H9 (cell line): ENCODE data around the gene OR2B3. TPM values are rescaled to one million over a fixed set of nuclear protein-coding genes. Genes with fewer than 3 reads are reported as not detected.

Experiments used
- DNase-seq: peaks from one replicate; pipeline ENCODE4 v3.0.0-alpha.2; 2017
- H2AFZ ChIP-seq: one replicate; pipeline ENCODE4 v1.6.1; 2013; ENCODE audit warnings: mild to moderate bottlenecking, low read length, control low read depth, moderate library complexity
- H2AK5ac ChIP-seq: 2 replicates; pipeline ENCODE4 v1.6.1; 2013; ENCODE audit warnings: low read length, control low read depth, mixed read lengths; ENCODE audit not compliant: insufficient read length
- H2BK120ac ChIP-seq: one replicate; pipeline ENCODE4 v1.6.1; 2013; ENCODE audit warnings: low read depth, mild to moderate bottlenecking, low read length, control low read depth, inconsistent platforms; ENCODE audit not compliant: poor library complexity, severe bottlenecking
- H2BK12ac ChIP-seq: 2 replicates; pipeline ENCODE4 v1.6.1; 2013; ENCODE audit warnings: low read length, control low read depth, mixed read lengths, low read depth; ENCODE audit not compliant: insufficient read length
- H2BK15ac ChIP-seq: 2 replicates; pipeline ENCODE4 v1.6.1; 2013; ENCODE audit warnings: low read depth, low read length, control low read depth
- H2BK20ac ChIP-seq: one replicate; pipeline ENCODE4 v1.6.1; 2013; ENCODE audit warnings: low read depth, mild to moderate bottlenecking, low read length, control low read depth, inconsistent platforms; ENCODE audit not compliant: poor library complexity, severe bottlenecking
- H2BK5ac ChIP-seq: 2 replicates; pipeline ENCODE4 v1.6.1; 2013; ENCODE audit warnings: low read length, control low read depth, mixed read lengths; ENCODE audit not compliant: insufficient read length
- H3K14ac ChIP-seq: 2 replicates; pipeline ENCODE4 v1.6.1; 2013; ENCODE audit warnings: low read length, control low read depth; ENCODE audit not compliant: insufficient read depth
- H3K18ac ChIP-seq: 2 replicates; pipeline ENCODE4 v1.6.1; 2013; ENCODE audit warnings: low read depth, mild to moderate bottlenecking, mixed read lengths, low read length, control low read depth; ENCODE audit not compliant: insufficient read length
- H3K23ac ChIP-seq: 2 replicates; pipeline ENCODE4 v1.6.1; 2013; ENCODE audit warnings: low read length, control low read depth, mixed read lengths, low read depth; ENCODE audit not compliant: insufficient read length
- H3K23me2 ChIP-seq: 2 replicates; pipeline ENCODE4 v1.6.1; 2013; ENCODE audit warnings: low read depth, mild to moderate bottlenecking, mixed read lengths, low read length, control low read depth; ENCODE audit not compliant: insufficient read length, poor library complexity, severe bottlenecking
- H3K27ac ChIP-seq: 2 replicates; pipeline ENCODE4 v1.5.1; 2013; ENCODE audit warnings: low read length, control low read depth, mixed read lengths, low read depth; ENCODE audit not compliant: insufficient read length
- H3K27me3 ChIP-seq: 2 replicates; pipeline ENCODE4 v1.6.1; 2013; ENCODE audit warnings: low read length, control low read depth, inconsistent platforms; ENCODE audit not compliant: insufficient read depth
- H3K4ac ChIP-seq: 2 replicates; pipeline ENCODE4 v1.6.1; 2013; ENCODE audit warnings: low read depth, mild to moderate bottlenecking, control low read depth, inconsistent platforms, low read length, moderate library complexity
- H3K4me1 ChIP-seq: 2 replicates; pipeline ENCODE4 v1.6.1; 2013; ENCODE audit warnings: low read length, control low read depth, inconsistent platforms; ENCODE audit not compliant: insufficient read depth
- H3K4me2 ChIP-seq: 2 replicates; pipeline ENCODE4 v1.6.1; 2013; ENCODE audit warnings: low read length, control low read depth, mixed read lengths; ENCODE audit not compliant: insufficient read length, insufficient read depth
- H3K56ac ChIP-seq: 2 replicates; pipeline ENCODE4 v1.6.1; 2013; ENCODE audit warnings: low read depth, mild to moderate bottlenecking, mixed read lengths, low read length, control low read depth; ENCODE audit not compliant: insufficient read length
- H3K79me1 ChIP-seq: 2 replicates; pipeline ENCODE4 v1.6.1; 2013; ENCODE audit warnings: low read depth, mild to moderate bottlenecking, moderate library complexity, low read length, control low read depth, inconsistent platforms; ENCODE audit not compliant: insufficient read depth, poor library complexity, severe bottlenecking
- H3K79me2 ChIP-seq: 2 replicates; pipeline ENCODE4 v1.6.1; 2013; ENCODE audit warnings: low read length, control low read depth, inconsistent platforms; ENCODE audit not compliant: insufficient read depth
- H3K9ac ChIP-seq: 2 replicates; pipeline ENCODE4 v1.6.1; 2013; ENCODE audit warnings: low read length, control low read depth, mixed read lengths; ENCODE audit not compliant: insufficient read length; ENCODE audit errors: extremely low read depth
- H3K9me3 ChIP-seq: one replicate; pipeline ENCODE4 v1.6.1; 2013; ENCODE audit warnings: low read depth, low read length, inconsistent platforms; ENCODE audit not compliant: control insufficient read depth
- H3T11ph ChIP-seq: one replicate; pipeline ENCODE4 v1.6.1; 2013; ENCODE audit warnings: mild to moderate bottlenecking, low read length, control low read depth, inconsistent platforms
- H4K20me1 ChIP-seq: one replicate; pipeline ENCODE4 v1.6.1; 2013; ENCODE audit not compliant: control insufficient read depth, insufficient read length, insufficient read depth
- H4K5ac ChIP-seq: 2 replicates; pipeline ENCODE4 v1.6.1; 2013; ENCODE audit warnings: low read depth, mild to moderate bottlenecking, mixed read lengths, low read length, control low read depth; ENCODE audit not compliant: insufficient read length
- H4K8ac ChIP-seq: replicated peaks from 2 replicates; pipeline ENCODE4 v1.6.1; 2013; ENCODE audit warnings: low read length, control low read depth, mixed read lengths, low read depth; ENCODE audit not compliant: insufficient read length
- H4K91ac ChIP-seq: 2 replicates; pipeline ENCODE4 v1.6.1; 2013; ENCODE audit warnings: low read depth, mild to moderate bottlenecking, moderate library complexity, mixed read lengths, low read length, control low read depth; ENCODE audit not compliant: insufficient read length
- H3K27ac Mint-ChIP-seq, 3 experiments: 2 replicates in 2 of 3; 3 replicates in 1 of 3; pipeline ENCODE4 v1.8.0; 2020 to 2021; ENCODE audit warnings: mixed read lengths in 3 of 3, mild to moderate bottlenecking in 1 of 3, moderate library complexity in 1 of 3
- H3K27me3 Mint-ChIP-seq: 2 replicates; pipeline ENCODE4 v1.8.0; 2021; ENCODE audit warnings: low read depth, mild to moderate bottlenecking, moderate library complexity, mixed read lengths
- H3K36me3 Mint-ChIP-seq, 3 experiments: 2 replicates in 2 of 3; 3 replicates in 1 of 3; pipeline ENCODE4 v1.8.0; 2020 to 2021; ENCODE audit warnings: low read depth in 3 of 3, mixed read lengths in 3 of 3; ENCODE audit not compliant: insufficient read depth in 1 of 3
- H3K4me1 Mint-ChIP-seq, 2 experiments: 2 replicates each; pipeline ENCODE4 v1.8.0; 2020; ENCODE audit warnings: mixed read lengths in 2 of 2
- H3K4me3 Mint-ChIP-seq, 2 experiments: 2 replicates in 1 of 2; 3 replicates in 1 of 2; pipeline ENCODE4 v1.8.0; 2020 to 2021; ENCODE audit warnings: mild to moderate bottlenecking in 2 of 2, mixed read lengths in 2 of 2, moderate library complexity in 1 of 2
- H3K9me3 Mint-ChIP-seq, 2 experiments: 2 replicates in 1 of 2; 3 replicates in 1 of 2; pipeline ENCODE4 v1.8.0; 2020; ENCODE audit warnings: mild to moderate bottlenecking in 2 of 2, mixed read lengths in 2 of 2, moderate library complexity in 1 of 2
- total RNA-seq: library from RNA; stranded (reverse); gene quantifications from 2 replicates; pipeline ENCODE4 v1.2.1, GENCODE V29; 2021
- TF ChIP-seq, protein P1 (sequence below): fragments of 200-600 bp; sonication (generic); conservative IDR thresholded peaks from 3 replicates; pipeline ENCODE4 v1.8.0; 2021; ENCODE audit warnings: antibody characterized with exemption, mild to moderate bottlenecking

OR2B3 gene
- total RNA-seq, 1 experiment from 2014 or later: not detected

DNA sequence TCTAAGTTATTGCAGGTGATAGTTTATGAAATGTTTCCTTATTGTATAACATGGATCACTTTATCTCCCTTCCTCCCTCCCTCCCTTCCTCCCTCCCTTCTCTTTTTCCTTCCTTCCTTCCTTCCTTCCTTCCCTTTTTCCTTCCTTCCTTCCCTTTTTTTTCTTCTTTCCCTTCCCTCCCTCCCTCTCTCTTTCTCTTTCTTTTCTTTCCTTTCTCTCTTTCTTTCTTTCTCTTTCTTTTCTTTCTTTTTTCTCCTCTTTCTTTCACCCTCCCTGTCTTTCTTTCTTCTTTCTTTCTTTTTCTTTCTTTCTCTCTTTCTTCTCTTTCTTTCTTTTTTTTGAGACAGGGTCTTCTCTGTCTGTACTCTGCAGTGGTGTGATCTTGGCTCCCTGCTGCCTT lies 5.8 kb downstream of the OR2B3 start:
- no peak overlapping the region for H3K4ac ChIP-seq
- no peaks in the 10 kb centered on the region for H3K27me3 ChIP-seq
- no peak overlapping the region for H3K56ac ChIP-seq
- TF ChIP-seq, protein P1, sequence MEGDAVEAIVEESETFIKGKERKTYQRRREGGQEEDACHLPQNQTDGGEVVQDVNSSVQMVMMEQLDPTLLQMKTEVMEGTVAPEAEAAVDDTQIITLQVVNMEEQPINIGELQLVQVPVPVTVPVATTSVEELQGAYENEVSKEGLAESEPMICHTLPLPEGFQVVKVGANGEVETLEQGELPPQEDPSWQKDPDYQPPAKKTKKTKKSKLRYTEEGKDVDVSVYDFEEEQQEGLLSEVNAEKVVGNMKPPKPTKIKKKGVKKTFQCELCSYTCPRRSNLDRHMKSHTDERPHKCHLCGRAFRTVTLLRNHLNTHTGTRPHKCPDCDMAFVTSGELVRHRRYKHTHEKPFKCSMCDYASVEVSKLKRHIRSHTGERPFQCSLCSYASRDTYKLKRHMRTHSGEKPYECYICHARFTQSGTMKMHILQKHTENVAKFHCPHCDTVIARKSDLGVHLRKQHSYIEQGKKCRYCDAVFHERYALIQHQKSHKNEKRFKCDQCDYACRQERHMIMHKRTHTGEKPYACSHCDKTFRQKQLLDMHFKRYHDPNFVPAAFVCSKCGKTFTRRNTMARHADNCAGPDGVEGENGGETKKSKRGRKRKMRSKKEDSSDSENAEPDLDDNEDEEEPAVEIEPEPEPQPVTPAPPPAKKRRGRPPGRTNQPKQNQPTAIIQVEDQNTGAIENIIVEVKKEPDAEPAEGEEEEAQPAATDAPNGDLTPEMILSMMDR: no peak
- no peak overlapping the region for H4K8ac ChIP-seq
- H4K91ac ChIP-seq: no peak overlapping the region
- H3K18ac ChIP-seq: no peak overlapping the region
- H3K9me3 ChIP-seq: no peaks in the 10 kb centered on the region
- H2BK120ac ChIP-seq: no peak overlapping the region
- H3K9me3 Mint-ChIP-seq: no peaks in the 10 kb centered on the region; a peak in 1 of 5 replicates
- no peak overlapping the region for H2BK15ac ChIP-seq
- H4K5ac ChIP-seq: no peak overlapping the region
- no peak overlapping the region for H3K9ac ChIP-seq
- H3K23me2 ChIP-seq: no peaks in the 10 kb centered on the region
- no peaks in the 10 kb centered on the region for H3K4me1 ChIP-seq
- no peaks in the 10 kb centered on the region; the same call in 1 of the 2 replicates for H3K27me3 Mint-ChIP-seq
- no peak overlapping the region for H3K4me3 Mint-ChIP-seq
- H3K79me2 ChIP-seq: no peaks in the 10 kb centered on the region
- H3K23ac ChIP-seq: no peak overlapping the region
- H2BK5ac ChIP-seq: no peak overlapping the region
- no peak overlapping the region for H2BK20ac ChIP-seq
- H2BK12ac ChIP-seq: no peak overlapping the region
- no peaks in the 10 kb centered on the region for H3K36me3 Mint-ChIP-seq
- H3K4me1 Mint-ChIP-seq: no peaks in the 10 kb centered on the region
- no peak overlapping the region for H3K4me2 ChIP-seq
- H2AFZ ChIP-seq: no peak overlapping the region
- DNase-seq: no peak
- no peak overlapping the region for H3T11ph ChIP-seq
- no peak overlapping the region for H3K27ac Mint-ChIP-seq
- H3K14ac ChIP-seq: no peak overlapping the region
- no peaks in the 10 kb centered on the region for H3K79me1 ChIP-seq
- no peak overlapping the region for H2AK5ac ChIP-seq
- no peak overlapping the region for H3K27ac ChIP-seq
- H4K20me1 ChIP-seq: no peaks in the 10 kb centered on the region
